Measurements from ENCODE around the gene RNPEP. TPM values are rescaled to one million over a fixed set of nuclear protein-coding genes. Genes with fewer than 3 reads are reported as not detected.

Gene RNPEP
- total and polyA plus RNA-seq, 2 of the 13 experiments (the other 11 are each of a cell fraction or from before 2014, with no cell fraction given): 20.6 to 38.4 TPM

DNA sequence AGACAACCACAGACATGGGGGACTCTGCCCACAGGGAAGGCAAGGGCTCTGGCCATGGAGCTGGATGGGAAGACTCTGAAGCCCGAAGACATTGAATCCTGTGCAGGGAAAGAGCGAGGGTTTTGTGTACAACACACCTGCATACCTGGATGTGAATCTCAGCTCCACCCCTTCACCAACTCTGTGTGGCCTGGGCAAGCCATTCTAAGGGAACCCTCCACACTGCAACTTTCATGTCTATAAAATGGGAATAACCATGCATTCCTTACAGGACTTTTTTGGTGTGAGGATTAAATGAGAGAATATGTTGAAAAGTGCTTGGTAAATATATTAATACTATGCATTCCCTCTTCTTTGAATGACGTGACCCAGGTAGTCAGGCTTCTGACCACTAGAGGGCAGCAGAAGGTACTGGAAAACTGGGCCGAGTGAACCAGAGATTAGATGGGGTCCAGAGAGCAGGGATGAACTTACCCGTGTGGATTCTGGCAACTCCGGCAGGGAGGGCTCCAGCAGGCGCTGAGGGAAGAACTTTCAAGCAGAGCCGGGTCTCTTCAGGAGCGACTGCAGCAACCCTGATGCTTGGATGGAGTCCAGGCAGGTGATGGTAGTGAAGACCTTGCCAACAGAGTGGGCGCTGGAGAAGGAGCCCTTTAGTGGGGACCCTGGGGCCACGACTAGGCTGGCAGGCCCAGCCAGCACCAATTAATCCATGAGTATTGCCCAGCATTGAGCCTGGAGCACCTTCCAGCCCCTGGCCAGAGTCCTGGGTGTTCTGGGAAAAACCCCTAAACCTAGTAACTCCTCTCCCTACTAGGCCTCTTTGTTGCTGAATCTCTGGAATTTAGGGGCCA is 27.1 kb downstream of the RNPEP start (continued):
- TF ChIP-seq, protein P1, sequence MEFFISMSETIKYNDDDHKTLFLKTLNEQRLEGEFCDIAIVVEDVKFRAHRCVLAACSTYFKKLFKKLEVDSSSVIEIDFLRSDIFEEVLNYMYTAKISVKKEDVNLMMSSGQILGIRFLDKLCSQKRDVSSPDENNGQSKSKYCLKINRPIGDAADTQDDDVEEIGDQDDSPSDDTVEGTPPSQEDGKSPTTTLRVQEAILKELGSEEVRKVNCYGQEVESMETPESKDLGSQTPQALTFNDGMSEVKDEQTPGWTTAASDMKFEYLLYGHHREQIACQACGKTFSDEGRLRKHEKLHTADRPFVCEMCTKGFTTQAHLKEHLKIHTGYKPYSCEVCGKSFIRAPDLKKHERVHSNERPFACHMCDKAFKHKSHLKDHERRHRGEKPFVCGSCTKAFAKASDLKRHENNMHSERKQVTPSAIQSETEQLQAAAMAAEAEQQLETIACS (CRISPR knock-in tag; IDR thresholded peaks at IDR 0.05): no peak
- TF ChIP-seq FOSL2 (CRISPR knock-in tag; IDR thresholded peaks at IDR 0.05) (0 out of 2 replicates have a peak, but pooled peaks have one; percentile 21), ZNF790 (CRISPR knock-in tag; IDR thresholded peaks at IDR 0.05; ENCODE audit: borderline replicate concordance) (no peak), ZSCAN29 (CRISPR knock-in tag; conservative IDR thresholded peaks at IDR 0.05) (no peak), ZNF614 (CRISPR knock-in tag; IDR thresholded peaks at IDR 0.05; ENCODE audit: borderline replicate concordance) (0 out of 2 replicates have a peak, but pooled peaks have one; percentile 22), KAT7 (CRISPR knock-in tag; IDR thresholded peaks at IDR 0.05; ENCODE audit: borderline replicate concordance) (no peak), IKZF1 (IDR thresholded peaks at IDR 0.05) (no peak), KLF6 (CRISPR knock-in tag; IDR thresholded peaks at IDR 0.05) (peak; percentile 54; the same call in 1 of the 2 replicates), GTF3A (CRISPR knock-in tag; conservative IDR thresholded peaks at IDR 0.05) (no peak)
- TF ChIP-seq, protein P2, sequence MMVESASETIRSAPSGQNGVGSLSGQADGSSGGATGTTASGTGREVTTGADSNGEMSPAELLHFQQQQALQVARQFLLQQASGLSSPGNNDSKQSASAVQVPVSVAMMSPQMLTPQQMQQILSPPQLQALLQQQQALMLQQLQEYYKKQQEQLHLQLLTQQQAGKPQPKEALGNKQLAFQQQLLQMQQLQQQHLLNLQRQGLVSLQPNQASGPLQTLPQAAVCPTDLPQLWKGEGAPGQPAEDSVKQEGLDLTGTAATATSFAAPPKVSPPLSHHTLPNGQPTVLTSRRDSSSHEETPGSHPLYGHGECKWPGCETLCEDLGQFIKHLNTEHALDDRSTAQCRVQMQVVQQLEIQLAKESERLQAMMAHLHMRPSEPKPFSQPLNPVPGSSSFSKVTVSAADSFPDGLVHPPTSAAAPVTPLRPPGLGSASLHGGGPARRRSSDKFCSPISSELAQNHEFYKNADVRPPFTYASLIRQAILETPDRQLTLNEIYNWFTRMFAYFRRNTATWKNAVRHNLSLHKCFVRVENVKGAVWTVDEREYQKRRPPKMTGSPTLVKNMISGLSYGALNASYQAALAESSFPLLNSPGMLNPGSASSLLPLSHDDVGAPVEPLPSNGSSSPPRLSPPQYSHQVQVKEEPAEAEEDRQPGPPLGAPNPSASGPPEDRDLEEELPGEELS (CRISPR knock-in tag; IDR thresholded peaks at IDR 0.05): 0 out of 2 replicates have a peak, but pooled peaks have one; percentile 33
- TF ChIP-seq, protein P3, sequence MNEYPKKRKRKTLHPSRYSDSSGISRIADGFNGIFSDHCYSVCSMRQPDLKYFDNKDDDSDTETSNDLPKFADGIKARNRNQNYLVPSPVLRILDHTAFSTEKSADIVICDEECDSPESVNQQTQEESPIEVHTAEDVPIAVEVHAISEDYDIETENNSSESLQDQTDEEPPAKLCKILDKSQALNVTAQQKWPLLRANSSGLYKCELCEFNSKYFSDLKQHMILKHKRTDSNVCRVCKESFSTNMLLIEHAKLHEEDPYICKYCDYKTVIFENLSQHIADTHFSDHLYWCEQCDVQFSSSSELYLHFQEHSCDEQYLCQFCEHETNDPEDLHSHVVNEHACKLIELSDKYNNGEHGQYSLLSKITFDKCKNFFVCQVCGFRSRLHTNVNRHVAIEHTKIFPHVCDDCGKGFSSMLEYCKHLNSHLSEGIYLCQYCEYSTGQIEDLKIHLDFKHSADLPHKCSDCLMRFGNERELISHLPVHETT (CRISPR knock-in tag; conservative IDR thresholded peaks at IDR 0.05): no peak
- TF ChIP-seq, protein P4, sequence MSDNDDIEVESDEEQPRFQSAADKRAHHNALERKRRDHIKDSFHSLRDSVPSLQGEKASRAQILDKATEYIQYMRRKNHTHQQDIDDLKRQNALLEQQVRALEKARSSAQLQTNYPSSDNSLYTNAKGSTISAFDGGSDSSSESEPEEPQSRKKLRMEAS (IDR thresholded peaks at IDR 0.05): no peak; the same call in 1 of the 2 replicates
- TF ChIP-seq, protein P5, sequence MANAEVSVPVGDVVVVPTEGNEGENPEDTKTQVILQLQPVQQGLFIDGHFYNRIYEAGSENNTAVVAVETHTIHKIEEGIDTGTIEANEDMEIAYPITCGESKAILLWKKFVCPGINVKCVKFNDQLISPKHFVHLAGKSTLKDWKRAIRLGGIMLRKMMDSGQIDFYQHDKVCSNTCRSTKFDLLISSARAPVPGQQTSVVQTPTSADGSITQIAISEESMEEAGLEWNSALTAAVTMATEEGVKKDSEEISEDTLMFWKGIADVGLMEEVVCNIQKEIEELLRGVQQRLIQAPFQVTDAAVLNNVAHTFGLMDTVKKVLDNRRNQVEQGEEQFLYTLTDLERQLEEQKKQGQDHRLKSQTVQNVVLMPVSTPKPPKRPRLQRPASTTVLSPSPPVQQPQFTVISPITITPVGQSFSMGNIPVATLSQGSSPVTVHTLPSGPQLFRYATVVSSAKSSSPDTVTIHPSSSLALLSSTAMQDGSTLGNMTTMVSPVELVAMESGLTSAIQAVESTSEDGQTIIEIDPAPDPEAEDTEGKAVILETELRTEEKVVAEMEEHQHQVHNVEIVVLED (CRISPR knock-in tag; IDR thresholded peaks at IDR 0.05; ENCODE audit: borderline replicate concordance): 0 out of 2 replicates have a peak, but pooled peaks have one; percentile 7
- TF ChIP-seq, protein P6, sequence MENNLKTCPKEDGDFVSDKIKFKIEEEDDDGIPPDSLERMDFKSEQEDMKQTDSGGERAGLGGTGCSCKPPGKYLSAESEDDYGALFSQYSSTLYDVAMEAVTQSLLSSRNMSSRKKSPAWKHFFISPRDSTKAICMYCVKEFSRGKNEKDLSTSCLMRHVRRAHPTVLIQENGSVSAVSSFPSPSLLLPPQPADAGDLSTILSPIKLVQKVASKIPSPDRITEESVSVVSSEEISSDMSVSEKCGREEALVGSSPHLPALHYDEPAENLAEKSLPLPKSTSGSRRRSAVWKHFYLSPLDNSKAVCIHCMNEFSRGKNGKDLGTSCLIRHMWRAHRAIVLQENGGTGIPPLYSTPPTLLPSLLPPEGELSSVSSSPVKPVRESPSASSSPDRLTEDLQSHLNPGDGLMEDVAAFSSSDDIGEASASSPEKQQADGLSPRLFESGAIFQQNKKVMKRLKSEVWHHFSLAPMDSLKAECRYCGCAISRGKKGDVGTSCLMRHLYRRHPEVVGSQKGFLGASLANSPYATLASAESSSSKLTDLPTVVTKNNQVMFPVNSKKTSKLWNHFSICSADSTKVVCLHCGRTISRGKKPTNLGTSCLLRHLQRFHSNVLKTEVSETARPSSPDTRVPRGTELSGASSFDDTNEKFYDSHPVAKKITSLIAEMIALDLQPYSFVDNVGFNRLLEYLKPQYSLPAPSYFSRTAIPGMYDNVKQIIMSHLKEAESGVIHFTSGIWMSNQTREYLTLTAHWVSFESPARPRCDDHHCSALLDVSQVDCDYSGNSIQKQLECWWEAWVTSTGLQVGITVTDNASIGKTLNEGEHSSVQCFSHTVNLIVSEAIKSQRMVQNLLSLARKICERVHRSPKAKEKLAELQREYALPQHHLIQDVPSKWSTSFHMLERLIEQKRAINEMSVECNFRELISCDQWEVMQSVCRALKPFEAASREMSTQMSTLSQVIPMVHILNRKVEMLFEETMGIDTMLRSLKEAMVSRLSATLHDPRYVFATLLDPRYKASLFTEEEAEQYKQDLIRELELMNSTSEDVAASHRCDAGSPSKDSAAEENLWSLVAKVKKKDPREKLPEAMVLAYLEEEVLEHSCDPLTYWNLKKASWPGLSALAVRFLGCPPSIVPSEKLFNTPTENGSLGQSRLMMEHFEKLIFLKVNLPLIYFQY (CRISPR knock-in tag; IDR thresholded peaks at IDR 0.05; ENCODE audit: borderline replicate concordance): peak; percentile 70; the same call in 1 of the 2 replicates
- TF ChIP-seq, protein P7, sequence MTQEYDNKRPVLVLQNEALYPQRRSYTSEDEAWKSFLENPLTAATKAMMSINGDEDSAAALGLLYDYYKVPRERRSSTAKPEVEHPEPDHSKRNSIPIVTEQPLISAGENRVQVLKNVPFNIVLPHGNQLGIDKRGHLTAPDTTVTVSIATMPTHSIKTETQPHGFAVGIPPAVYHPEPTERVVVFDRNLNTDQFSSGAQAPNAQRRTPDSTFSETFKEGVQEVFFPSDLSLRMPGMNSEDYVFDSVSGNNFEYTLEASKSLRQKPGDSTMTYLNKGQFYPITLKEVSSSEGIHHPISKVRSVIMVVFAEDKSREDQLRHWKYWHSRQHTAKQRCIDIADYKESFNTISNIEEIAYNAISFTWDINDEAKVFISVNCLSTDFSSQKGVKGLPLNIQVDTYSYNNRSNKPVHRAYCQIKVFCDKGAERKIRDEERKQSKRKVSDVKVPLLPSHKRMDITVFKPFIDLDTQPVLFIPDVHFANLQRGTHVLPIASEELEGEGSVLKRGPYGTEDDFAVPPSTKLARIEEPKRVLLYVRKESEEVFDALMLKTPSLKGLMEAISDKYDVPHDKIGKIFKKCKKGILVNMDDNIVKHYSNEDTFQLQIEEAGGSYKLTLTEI (CRISPR knock-in tag; conservative IDR thresholded peaks at IDR 0.05): no peak

All from HepG2 (cell line).